HG03039 (cell line): Measurements from ENCODE around the gene ORC1.

Source experiments
- ATAC-seq: cut with Tn5 transposase; IDR thresholded peaks from one replicate; pipeline ENCODE4 v1.9.1; 2021; ENCODE audit warnings: mild to moderate bottlenecking, moderate library complexity; ENCODE audit not compliant: unreplicated experiment

The ORC1 gene

DNA sequence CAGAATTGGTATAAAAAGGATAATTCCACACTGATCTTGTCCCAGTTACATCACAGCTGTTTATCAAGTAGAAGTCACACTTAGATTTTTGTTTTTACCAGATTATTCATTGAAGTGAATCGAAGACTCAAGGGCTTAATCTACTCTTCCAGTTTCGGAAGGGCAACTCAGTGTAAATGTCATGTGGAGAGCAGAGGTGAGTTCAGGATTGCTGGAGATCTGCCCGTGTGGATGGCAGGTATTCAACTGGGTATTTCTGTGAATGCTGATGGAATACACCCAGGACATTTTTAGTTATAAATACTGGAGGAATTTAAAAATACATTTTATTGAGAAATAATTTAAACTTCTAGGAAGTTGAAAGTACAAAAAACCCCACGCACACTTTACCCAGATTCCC is 57.6 kb downstream of the ORC1 start:
- no peak for ATAC-seq

DNA sequence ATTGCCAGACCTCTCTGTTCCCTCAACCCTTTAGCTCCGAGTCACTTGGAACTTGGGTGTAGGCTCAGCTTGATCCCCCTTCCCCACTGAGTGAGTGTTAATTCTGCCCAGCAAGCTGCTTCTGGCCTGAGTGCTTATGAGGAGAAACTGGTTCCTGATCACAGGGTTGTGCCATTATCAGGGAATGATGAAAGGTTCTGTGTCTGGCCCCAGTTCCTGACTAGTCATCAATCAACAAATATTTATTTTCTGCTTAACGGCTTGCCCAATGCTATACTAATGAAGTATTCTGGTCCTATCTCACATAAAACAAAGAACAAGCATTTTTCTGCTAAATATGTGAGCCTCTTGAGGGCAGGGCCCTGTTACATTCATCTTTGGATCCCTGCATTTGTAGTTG is 59.0 kb downstream of the ORC1 start:
- ATAC-seq = no peak

DNA sequence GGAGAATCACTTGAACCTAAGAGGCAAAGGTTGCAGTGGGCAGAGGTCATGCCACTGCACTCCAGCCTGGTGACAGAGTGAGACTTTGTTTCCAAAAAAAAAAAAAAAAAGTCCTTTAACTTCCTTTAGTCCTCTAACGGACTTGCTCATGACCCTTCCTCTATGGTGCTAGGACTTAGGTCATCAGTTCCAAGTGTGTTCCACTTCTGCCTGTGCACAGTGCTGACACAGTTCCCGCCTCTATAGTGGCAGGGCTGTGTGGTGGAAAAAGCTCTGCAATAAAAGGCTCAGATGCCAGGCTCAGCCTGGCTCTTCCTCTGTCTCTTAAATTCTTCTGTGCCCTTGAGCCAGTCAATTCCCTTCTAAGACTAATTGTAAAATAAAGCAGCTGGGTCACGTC is 60.2 kb downstream of the ORC1 start:
- ATAC-seq = no peak

DNA sequence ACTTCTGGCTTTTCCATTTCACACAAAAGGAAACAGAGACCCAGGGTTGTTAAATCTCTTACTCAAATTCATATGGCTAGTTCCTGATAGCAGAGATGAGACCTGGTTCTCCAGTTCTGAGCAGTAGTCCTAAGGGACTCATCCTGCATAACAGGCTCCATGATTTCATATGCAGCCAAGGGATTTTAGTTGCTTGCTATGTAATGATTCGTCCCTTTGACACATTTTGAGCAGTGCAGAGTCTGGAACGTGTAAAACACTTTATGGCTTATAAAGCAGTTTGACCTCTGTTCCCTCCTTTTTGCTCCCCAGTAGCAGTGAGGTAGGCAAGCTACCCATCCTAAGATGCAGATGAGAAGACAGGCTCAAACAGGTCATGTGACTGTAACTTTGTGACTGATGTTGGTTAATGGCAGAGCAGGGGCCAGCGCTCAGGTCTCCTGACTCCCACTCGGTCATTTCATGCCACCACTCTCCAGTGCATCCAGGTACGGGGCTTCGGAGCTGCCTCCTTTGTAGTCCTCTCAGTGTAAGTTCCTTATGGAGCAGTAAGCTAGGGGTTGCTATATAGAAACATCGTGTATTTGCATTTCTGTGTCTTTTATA is 62.5 kb downstream of the ORC1 start:
- ATAC-seq = no peak

DNA sequence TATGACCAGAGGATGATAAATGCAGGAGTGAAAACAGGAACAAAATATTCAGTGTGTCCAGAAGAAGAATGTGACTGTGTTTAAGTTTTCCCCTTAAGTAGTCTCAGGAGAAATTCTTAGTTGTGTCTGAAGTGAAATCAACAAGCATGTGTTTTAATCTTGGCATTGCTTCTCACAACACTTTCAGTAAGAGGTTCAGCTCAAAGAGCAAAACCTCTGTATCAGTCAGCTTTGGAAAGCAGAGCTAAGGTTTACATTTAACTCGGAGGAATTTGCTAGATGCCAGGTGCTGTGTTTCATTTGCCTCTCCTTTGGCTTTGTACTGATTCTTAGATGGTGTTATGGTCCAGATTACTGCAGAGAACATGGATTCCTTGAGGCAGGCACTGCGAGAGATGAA is 66.8 kb downstream of the ORC1 start:
- ATAC-seq = no peak

DNA sequence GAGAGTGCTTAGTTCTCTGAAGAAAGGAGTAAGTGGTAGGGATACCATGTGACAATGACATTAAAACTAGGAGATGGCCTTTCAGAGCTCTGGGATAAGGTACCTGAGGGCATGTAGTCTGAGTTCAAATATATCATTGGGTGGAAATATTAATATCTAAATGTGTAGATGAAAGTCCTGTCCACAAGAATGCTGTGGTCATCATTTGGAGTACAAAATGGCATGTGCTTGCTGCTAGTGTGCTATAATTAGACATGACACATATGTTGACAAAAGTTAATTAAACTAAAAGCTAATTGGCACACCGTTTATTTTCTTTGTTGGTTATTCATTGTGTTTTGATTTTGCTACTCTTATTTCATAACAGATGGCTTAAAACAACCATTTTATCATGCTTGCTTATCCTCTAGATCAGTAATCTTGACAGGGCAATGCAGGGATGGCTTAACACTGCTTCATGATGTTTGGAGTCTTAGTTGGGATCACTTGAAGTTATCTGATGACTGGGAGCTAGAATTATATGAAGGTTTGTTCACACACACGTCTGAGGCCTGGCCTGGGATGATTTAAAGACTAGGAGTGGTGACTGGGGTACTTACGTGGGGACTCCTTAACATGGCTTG is 69.2 kb downstream of the ORC1 start:
- ATAC-seq = no peak

DNA sequence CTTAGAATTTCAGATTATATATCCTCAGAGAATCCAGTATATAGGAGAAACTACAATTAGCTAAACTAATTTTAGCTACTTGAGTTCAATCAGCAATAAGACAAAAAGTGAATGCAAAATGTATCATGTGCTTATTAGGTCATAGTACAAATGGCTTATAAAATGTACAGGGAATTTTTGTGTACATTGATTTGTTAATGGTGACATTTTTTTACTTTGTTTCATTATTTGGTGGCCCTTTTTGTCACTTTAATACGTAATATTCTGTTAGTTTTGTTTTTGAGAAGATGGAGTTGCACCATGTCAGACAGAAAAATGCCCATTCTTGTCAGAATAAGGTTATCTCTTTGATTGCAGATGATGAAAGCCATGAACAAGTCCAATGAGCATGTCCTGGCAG is 71.8 kb downstream of the ORC1 start:
- ATAC-seq = no peak

DNA sequence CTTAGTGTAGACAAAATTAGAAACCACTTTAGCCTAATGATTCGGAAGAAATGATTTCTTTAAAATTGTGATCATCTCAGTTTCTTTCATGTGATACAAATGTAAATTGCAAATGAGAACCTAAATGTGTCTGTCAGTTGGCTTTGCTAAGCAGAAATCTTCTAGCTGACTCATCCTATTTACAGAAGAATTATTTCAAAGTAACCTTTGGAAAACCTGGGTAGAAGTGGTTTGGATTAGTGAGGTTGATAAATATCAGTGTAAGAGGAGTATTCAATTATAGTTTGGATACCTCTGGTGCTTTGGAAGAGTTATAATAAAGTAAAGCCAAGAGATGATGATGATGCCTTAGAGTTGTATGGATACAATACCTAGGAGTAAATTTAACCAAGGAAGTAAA is 75.6 kb downstream of the ORC1 start:
- no peak for ATAC-seq

DNA sequence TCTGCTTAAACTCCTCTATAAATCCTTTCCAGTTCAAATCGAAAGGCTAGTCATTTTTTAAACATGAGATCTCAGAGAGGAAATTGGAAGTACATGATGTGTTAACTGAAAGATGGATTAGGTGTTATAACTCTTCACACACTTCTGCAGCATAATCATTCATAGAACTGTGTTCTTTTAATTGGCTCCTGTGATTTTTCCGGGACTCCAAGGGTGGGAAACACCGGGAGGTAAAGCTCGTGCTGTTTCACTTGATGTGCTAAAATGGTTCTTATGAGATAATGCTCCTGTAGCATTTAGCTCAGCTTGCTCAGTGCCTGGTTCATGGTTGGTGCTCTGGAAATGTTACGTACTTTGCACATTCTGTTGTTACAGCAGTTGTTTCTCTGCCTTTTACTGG is 78.4 kb downstream of the ORC1 start:
- ATAC-seq = no peak

DNA sequence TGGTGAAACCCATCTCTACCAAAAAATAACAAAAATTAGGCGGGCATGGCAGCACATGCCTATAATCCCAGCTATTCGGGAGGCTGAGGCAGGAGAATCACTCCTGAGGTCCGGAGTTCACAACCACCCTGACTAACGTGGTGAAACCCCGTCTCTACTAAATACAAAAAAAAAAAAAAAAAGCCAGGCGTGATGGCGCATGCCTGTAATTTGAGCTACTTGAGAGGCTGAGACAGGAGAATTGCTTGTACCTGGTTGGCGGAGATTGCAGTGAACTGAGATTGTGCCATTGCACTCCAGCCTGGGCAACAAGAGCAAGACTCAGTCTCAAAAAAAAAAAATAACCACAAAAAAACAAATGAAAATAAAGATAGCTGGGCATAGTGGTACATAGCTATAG is 80.5 kb downstream of the ORC1 start:
- ATAC-seq = no peak
